Mesendoderm (in vitro differentiated cells): ENCODE data around the gene MT1X.
"Not testable (repeated sequence)": the region's sequence is repeated elsewhere in the genome, so short reads cannot be mapped to it uniquely, and the experiment has no call there.

ENCODE experiments used
- DNase-seq: peaks from one replicate; pipeline ENCODE4 v3.0.0; 2013
- H2AK5ac ChIP-seq: 2 replicates; pipeline ENCODE4 v1.6.1; 2013; ENCODE audit warnings: low read length, inconsistent platforms
- H2BK120ac ChIP-seq: 2 replicates; pipeline ENCODE4 v1.6.1; 2013; ENCODE audit warnings: low read depth, mild to moderate bottlenecking, low read length, moderate library complexity, mixed read lengths
- H2BK15ac ChIP-seq: replicated peaks from 2 replicates; pipeline ENCODE4 v1.6.1; 2013; ENCODE audit warnings: low read depth, mild to moderate bottlenecking, moderate library complexity
- H2BK5ac ChIP-seq: 2 replicates; pipeline ENCODE4 v1.6.1; 2013; ENCODE audit warnings: low read length, inconsistent platforms
- H3K18ac ChIP-seq: 2 replicates; pipeline ENCODE4 v1.6.1; 2013; ENCODE audit warnings: mild to moderate bottlenecking, low read length, mixed read lengths
- H3K23ac ChIP-seq: one replicate; pipeline ENCODE4 v1.6.1; 2013; ENCODE audit warnings: low read length
- H3K27ac ChIP-seq: 2 replicates; pipeline ENCODE4 v1.5.1; 2013; ENCODE audit warnings: low read depth, mild to moderate bottlenecking, inconsistent platforms, low read length, moderate library complexity
- H3K27me3 ChIP-seq: 2 replicates; pipeline ENCODE4 v1.6.1; 2013; ENCODE audit warnings: low read length, control low read depth, mild to moderate bottlenecking, inconsistent platforms; ENCODE audit not compliant: insufficient read depth, poor library complexity
- H3K36me3 ChIP-seq: 2 replicates; pipeline ENCODE4 v1.6.1; 2013; ENCODE audit warnings: low read length, inconsistent platforms; ENCODE audit not compliant: control insufficient read depth, insufficient read depth
- H3K4ac ChIP-seq: one replicate; pipeline ENCODE4 v1.6.1; 2013; ENCODE audit warnings: low read depth, mild to moderate bottlenecking, low read length, moderate library complexity
- H3K4me1 ChIP-seq: 2 replicates; pipeline ENCODE4 v1.6.1; 2013; ENCODE audit warnings: low read depth, low read length, inconsistent platforms; ENCODE audit not compliant: control insufficient read depth
- H3K4me2 ChIP-seq: 2 replicates; pipeline ENCODE4 v1.6.1; 2013; ENCODE audit warnings: low read length
- H3K4me3 ChIP-seq: 2 replicates; pipeline ENCODE4 v1.5.1; 2013; ENCODE audit warnings: mild to moderate bottlenecking, low read length
- H3K56ac ChIP-seq: one replicate; pipeline ENCODE4 v1.6.1; 2013; ENCODE audit warnings: low read length
- H3K79me1 ChIP-seq: 2 replicates; pipeline ENCODE4 v1.6.1; 2013; ENCODE audit warnings: low read length, inconsistent platforms
- H3K79me2 ChIP-seq: 2 replicates; pipeline ENCODE4 v1.6.1; 2013; ENCODE audit warnings: mild to moderate bottlenecking, low read length; ENCODE audit not compliant: control insufficient read depth, insufficient read depth
- H3K9ac ChIP-seq: 2 replicates; pipeline ENCODE4 v1.6.1; 2013; ENCODE audit warnings: low read length, inconsistent platforms
- H4K5ac ChIP-seq: one replicate; pipeline ENCODE4 v1.6.1; 2013; ENCODE audit warnings: low read length
- H4K8ac ChIP-seq: one replicate; pipeline ENCODE4 v1.6.1; 2013; ENCODE audit warnings: low read depth, mild to moderate bottlenecking, control low read depth, low read length, moderate library complexity
- WGBS: extraction: QIAGEN DNeasy Blood & Tissue Kit; methylation state at CpG from one replicate; pipeline ENCODE4 v1.1.7; 2013; ENCODE audit warnings: low lambda C conversion rate, missing lambda C conversion rate; ENCODE audit not compliant: insufficient coverage; ENCODE audit errors: extremely low coverage; 5-methylcytosine and 5-hydroxymethylcytosine counted together

MT1X gene

DNA sequence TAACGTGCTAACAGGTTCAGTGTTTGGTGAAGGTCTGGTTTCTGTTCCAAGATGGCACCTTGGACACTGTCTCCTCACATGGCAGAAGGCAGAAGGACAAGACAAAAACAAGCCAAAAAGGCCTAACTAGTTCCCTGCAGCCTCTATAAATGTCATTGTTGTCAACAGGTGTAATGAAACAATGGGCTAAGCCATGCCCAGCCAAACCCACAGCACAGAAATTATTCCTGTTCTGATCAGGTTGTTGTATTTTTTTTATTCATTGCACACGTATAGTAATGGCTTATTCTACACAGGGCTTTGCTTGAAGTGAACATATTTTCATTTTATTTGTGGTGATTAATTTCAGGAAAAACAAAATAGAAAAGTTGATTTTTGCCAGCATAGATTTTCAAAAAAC is 31.5 kb downstream of the MT1X start:
- no peak overlapping the region for H3K4ac ChIP-seq
- WGBS = no CpG with 5 or more reads among the region's 2 CpGs
- H3K4me1 ChIP-seq = no peaks in the 10 kb centered on the region
- no peak overlapping the region for H4K8ac ChIP-seq
- H3K23ac ChIP-seq = no peak overlapping the region
- no peak overlapping the region for H3K18ac ChIP-seq
- H3K27ac ChIP-seq = no peak overlapping the region
- no peak overlapping the region for H2BK120ac ChIP-seq
- H3K36me3 ChIP-seq = no peaks in the 10 kb centered on the region
- H3K4me3 ChIP-seq = no peak overlapping the region
- no peak overlapping the region for H3K4me2 ChIP-seq
- no peak overlapping the region for H2BK5ac ChIP-seq
- H3K9ac ChIP-seq = no peak overlapping the region
- no peaks in the 10 kb centered on the region for H3K79me1 ChIP-seq
- no peak overlapping the region for H3K56ac ChIP-seq
- H3K27me3 ChIP-seq = no peaks in the 10 kb centered on the region
- no peak overlapping the region for H2AK5ac ChIP-seq
- no peak overlapping the region for H4K5ac ChIP-seq
- no peaks in the 10 kb centered on the region for H3K79me2 ChIP-seq
- H2BK15ac ChIP-seq = no peak overlapping the region
- no peak for DNase-seq

DNA sequence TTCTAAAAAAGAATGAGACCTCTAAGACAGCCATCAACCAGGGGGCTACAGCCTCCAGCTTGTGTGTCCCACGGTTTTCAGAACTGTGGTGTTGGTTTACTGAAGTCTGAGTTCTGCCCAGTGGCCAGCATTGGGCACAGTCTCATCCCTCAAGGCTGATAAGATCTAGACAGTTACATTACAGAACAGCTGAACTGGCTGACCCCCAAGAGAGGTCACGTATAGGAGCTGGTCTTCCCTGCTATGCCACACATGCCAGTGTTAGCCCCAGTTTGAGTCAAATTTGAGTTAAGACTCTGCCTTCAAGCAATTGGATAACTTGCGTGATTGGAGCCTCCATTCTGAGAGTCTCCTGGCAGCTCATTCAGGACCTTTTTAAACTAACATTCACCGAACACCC is 32.9 kb downstream of the MT1X start:
- no peak overlapping the region for H2BK15ac ChIP-seq
- H3K79me1 ChIP-seq = no peaks in the 10 kb centered on the region
- no peak overlapping the region for H2AK5ac ChIP-seq
- no peak overlapping the region for H3K27ac ChIP-seq
- H3K4me1 ChIP-seq = no peaks in the 10 kb centered on the region
- WGBS = no CpG with 5 or more reads among the region's 4 CpGs
- no peak overlapping the region for H2BK120ac ChIP-seq
- H3K9ac ChIP-seq = no peak overlapping the region
- no peaks in the 10 kb centered on the region for H3K79me2 ChIP-seq
- no peak overlapping the region for H3K56ac ChIP-seq
- H3K27me3 ChIP-seq = no peaks in the 10 kb centered on the region
- H3K4me2 ChIP-seq = no peak overlapping the region
- no peak overlapping the region for H3K4ac ChIP-seq
- H4K8ac ChIP-seq = no peak overlapping the region
- no peak overlapping the region for H3K18ac ChIP-seq
- H3K23ac ChIP-seq = no peak overlapping the region
- no peak for DNase-seq
- no peak overlapping the region for H2BK5ac ChIP-seq
- H3K4me3 ChIP-seq = no peak overlapping the region
- no peak overlapping the region for H4K5ac ChIP-seq
- no peaks in the 10 kb centered on the region for H3K36me3 ChIP-seq

DNA sequence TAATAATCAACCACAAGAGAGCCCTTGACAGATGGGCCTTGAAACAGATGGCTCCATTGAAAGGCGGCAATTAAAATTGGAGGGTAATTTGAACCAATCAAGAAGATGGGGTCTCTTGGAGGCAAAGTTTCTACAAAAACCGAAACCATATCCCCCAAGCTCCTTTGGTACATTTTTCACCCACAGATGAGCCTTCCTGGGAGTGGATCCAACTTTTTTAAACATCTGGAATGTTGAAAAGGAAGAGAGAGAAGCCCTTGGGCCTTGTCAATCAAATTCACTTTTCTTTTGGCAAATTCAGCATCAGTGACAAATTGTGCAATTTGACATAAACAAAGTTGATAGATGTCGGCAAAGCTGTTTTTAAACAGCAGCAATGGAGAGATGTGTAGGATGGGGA is 34.5 kb downstream of the MT1X start:
- Histone ChIP-seq H3K36me3 (no peaks in the 10 kb centered on the region), H3K79me1 (no peaks in the 10 kb centered on the region), H2BK120ac (no peak overlapping the region), H3K9ac (no peak overlapping the region), H4K5ac (no peak overlapping the region), H3K23ac (no peak overlapping the region), H3K27me3 (no peaks in the 10 kb centered on the region), H3K18ac (no peak overlapping the region), H2AK5ac (no peak overlapping the region), H3K4me2 (no peak overlapping the region), H3K56ac (no peak overlapping the region), H3K79me2 (no peaks in the 10 kb centered on the region), H4K8ac (no peak overlapping the region), H2BK5ac (no peak overlapping the region), H3K4me1 (no peaks in the 10 kb centered on the region), H3K4ac (no peak overlapping the region), H3K27ac (no peak overlapping the region), H2BK15ac (no peak overlapping the region), H3K4me3 (no peak overlapping the region)
- DNase-seq = no peak
- no CpG with 5 or more reads among the region's 3 CpGs for WGBS

- H3K27me3 ChIP-seq, H3K79me2 ChIP-seq, H4K5ac ChIP-seq, H3K23ac ChIP-seq, H3K56ac ChIP-seq, H2BK5ac ChIP-seq, H3K4ac ChIP-seq, H2AK5ac ChIP-seq, H4K8ac ChIP-seq, H2BK15ac ChIP-seq, H3K79me1 ChIP-seq, H3K4me3 ChIP-seq, H3K4me2 ChIP-seq, H3K4me1 ChIP-seq, DNase-seq, H2BK120ac ChIP-seq, H3K9ac ChIP-seq, H3K36me3 ChIP-seq, H3K27ac ChIP-seq, H3K18ac ChIP-seq: not testable (repeated sequence)
- WGBS = no CpG with 5 or more reads among the region's 2 CpGs
These were observed 35.3 kb downstream of the MT1X start for GRCh38 chr16:56717532-56717931.

DNA sequence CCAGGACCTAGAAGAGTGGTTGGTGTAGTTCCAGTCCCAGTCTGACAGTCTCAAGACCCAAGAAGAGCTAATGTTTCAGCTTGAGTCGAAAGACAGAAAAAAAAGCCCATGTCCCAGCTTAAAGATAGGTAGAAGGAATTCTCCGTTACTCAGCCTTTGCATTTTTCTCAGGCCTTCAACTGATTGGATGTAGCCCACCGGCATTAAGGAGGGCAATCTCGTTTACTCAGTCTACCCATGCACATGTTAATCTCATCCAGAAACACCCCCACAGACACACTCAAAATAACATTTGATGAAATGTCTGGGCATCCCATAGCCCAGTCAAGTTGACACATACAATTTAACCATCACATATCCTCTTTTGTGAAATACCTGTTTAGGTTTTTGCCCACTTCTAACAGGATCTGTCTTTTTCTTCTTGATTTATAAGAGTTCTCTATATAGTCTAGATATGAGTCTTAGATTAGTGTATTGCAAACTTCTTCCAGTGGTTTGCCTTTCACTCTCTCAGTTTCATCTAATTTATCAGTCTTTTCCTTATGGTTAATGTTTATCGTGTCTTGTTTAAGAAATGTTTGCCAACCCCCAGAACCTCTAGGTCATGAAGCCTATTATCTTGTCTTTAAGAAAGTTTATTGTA is 40.1 kb downstream of the MT1X start:
- WGBS = no CpG with 5 or more reads among the region's 5 CpGs
- Histone ChIP-seq H3K9ac (no peak overlapping the region), H3K18ac (no peak overlapping the region), H3K79me2 (no peaks in the 10 kb centered on the region), H3K27me3 (no peaks in the 10 kb centered on the region), H3K27ac (no peak overlapping the region), H3K36me3 (no peaks in the 10 kb centered on the region), H2BK120ac (no peak overlapping the region), H3K56ac (no peak overlapping the region), H2AK5ac (no peak overlapping the region), H3K79me1 (no peaks in the 10 kb centered on the region), H3K4me2 (no peak overlapping the region), H3K4me1 (no peaks in the 10 kb centered on the region), H3K23ac (no peak overlapping the region), H3K4me3 (no peak overlapping the region), H2BK5ac (no peak overlapping the region), H4K8ac (no peak overlapping the region), H2BK15ac (no peak overlapping the region), H4K5ac (no peak overlapping the region), H3K4ac (no peak overlapping the region)
- DNase-seq = no peak

DNA sequence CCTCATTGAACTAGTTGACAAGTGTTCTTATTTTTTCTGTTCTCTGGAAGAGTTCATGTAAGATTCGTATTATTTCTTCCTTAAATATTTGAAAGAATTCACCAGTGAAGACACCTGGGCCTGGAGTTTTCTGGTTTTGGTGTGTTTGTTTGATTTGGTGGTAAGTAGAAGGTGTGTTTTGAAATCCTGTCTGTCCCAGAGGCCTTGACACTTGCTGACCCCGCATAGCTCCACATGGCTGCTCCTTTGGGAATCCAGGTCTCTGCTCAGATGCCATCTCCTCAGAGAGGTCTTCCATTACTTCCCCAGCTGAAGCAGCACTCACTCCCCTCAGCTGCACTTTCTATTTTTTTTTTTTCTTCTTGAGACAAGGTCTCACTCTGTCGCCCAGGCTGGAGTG is 41.9 kb downstream of the MT1X start:
- Histone ChIP-seq H4K5ac (no peak overlapping the region), H4K8ac (no peak overlapping the region), H3K4me3 (no peak overlapping the region), H2BK120ac (no peak overlapping the region), H2BK5ac (no peak overlapping the region), H2AK5ac (no peak overlapping the region), H3K18ac (no peak overlapping the region), H3K79me1 (no peaks in the 10 kb centered on the region), H3K36me3 (no peaks in the 10 kb centered on the region), H3K27ac (no peak overlapping the region), H2BK15ac (no peak overlapping the region), H3K23ac (no peak overlapping the region), H3K4me2 (no peak overlapping the region), H3K56ac (no peak overlapping the region), H3K9ac (no peak overlapping the region), H3K4ac (no peak overlapping the region), H3K4me1 (no peaks in the 10 kb centered on the region), H3K79me2 (no peaks in the 10 kb centered on the region), H3K27me3 (no peaks in the 10 kb centered on the region)
- no CpG with 5 or more reads among the region's 3 CpGs for WGBS
- DNase-seq = no peak
